ENCODE results near the gene CAMSAP2. TPM values are rescaled to one million over a fixed set of nuclear protein-coding genes. Genes with fewer than 3 reads are reported as not detected.

The CAMSAP2 gene
- 18.9 and 48.3 TPM in 2 replicates for total RNA-seq

- DNase-seq (ENCODE audit: low read depth): peak; percentile 84
Observed at GRCh38 chr1:200738327-200738948, at the start of gene CAMSAP2. CAMSAP2 (plus strand) TSS chr1:200738893; CDS start chr1:200739828, 935 bp downstream.

GRCh38 chr1:200692316-200692715 lies 46.4 kb upstream of the CAMSAP2 start:
- no peak for DNase-seq (ENCODE audit: low read depth)

- DNase-seq (ENCODE audit: low read depth): no peak
Observed at GRCh38 chr1:200693327-200693726, 45.4 kb upstream of the CAMSAP2 start.

GRCh38 chr1:200694738-200695137 lies 44.0 kb upstream of the CAMSAP2 start:
- no peak for DNase-seq (ENCODE audit: low read depth)

GRCh38 chr1:200699871-200700270 lies 38.8 kb upstream of the CAMSAP2 start:
- DNase-seq (ENCODE audit: low read depth): peak; percentile 54

GRCh38 chr1:200704986-200705500 lies 33.6 kb upstream of the CAMSAP2 start:
- DNase-seq (ENCODE audit: low read depth): no peak

GRCh38 chr1:200706111-200706814 lies 32.4 kb upstream of the CAMSAP2 start:
- no peak for DNase-seq (ENCODE audit: low read depth)

GRCh38 chr1:200707116-200707515 lies 31.6 kb upstream of the CAMSAP2 start:
- no peak for DNase-seq (ENCODE audit: low read depth)

- no peak for DNase-seq (ENCODE audit: low read depth)
Observed at GRCh38 chr1:200708161-200708560, 30.5 kb upstream of the CAMSAP2 start.

- peak; percentile 21 for DNase-seq (ENCODE audit: low read depth)
Observed at GRCh38 chr1:200708769-200709168, 29.9 kb upstream of the CAMSAP2 start.

- no peak for DNase-seq (ENCODE audit: low read depth)
Observed at GRCh38 chr1:200710166-200710565, 28.5 kb upstream of the CAMSAP2 start.

GRCh38 chr1:200714504-200715187 lies 24.0 kb upstream of the CAMSAP2 start:
- DNase-seq (ENCODE audit: low read depth): no peak

- DNase-seq (ENCODE audit: low read depth): no peak
Observed at GRCh38 chr1:200720199-200720598, 18.5 kb upstream of the CAMSAP2 start.

- DNase-seq (ENCODE audit: low read depth): peak; percentile 15
Observed at GRCh38 chr1:200724064-200724463, 14.6 kb upstream of the CAMSAP2 start.

- DNase-seq (ENCODE audit: low read depth): no peak
Observed at GRCh38 chr1:200727257-200727656, 11.4 kb upstream of the CAMSAP2 start.

- no peak for DNase-seq (ENCODE audit: low read depth)
Observed at GRCh38 chr1:200729863-200730262, 8.8 kb upstream of the CAMSAP2 start.

GRCh38 chr1:200731654-200732332 lies 6.9 kb upstream of the CAMSAP2 start:
- no peak for DNase-seq (ENCODE audit: low read depth)

- DNase-seq (ENCODE audit: low read depth): no peak
Observed at GRCh38 chr1:200732438-200732837, 6.3 kb upstream of the CAMSAP2 start.

GRCh38 chr1:200733907-200734306 lies 4.8 kb upstream of the CAMSAP2 start:
- no peak for DNase-seq (ENCODE audit: low read depth)

- no peak for DNase-seq (ENCODE audit: low read depth)
Observed at GRCh38 chr1:200737647-200738291, 924 bp upstream of the CAMSAP2 start.

- peak; percentile 46 for DNase-seq (ENCODE audit: low read depth)
Observed at GRCh38 chr1:200738949-200739651, 407 bp downstream of the CAMSAP2 start.

Measured in renal cortical epithelial cell (primary cell).